Fibroblast of skin of abdomen (primary cell): ENCODE results near the gene PTPRD.

ENCODE experiments used
- DNase-seq: peaks from one replicate; pipeline ENCODE4 v3.0.0-alpha.2; 2013

The PTPRD gene

GRCh38 chr9:8614926-8615440, 1997.8 kb downstream of the PTPRD start:
- no peak for DNase-seq

- no peak for DNase-seq
Observed at GRCh38 chr9:8613346-8613825, 1999.4 kb downstream of the PTPRD start.

GRCh38 chr9:8611153-8611552, 2001.6 kb downstream of the PTPRD start:
- no peak for DNase-seq

- DNase-seq, result no peak
Observed at GRCh38 chr9:8610256-8610655, 2002.5 kb downstream of the PTPRD start.

GRCh38 chr9:8605096-8605495, 2007.7 kb downstream of the PTPRD start:
- no peak for DNase-seq

GRCh38 chr9:8604201-8604600, 2008.6 kb downstream of the PTPRD start:
- no peak for DNase-seq

- no peak for DNase-seq
Observed at GRCh38 chr9:8600914-8601680, 2011.7 kb downstream of the PTPRD start.

GRCh38 chr9:8599937-8600336, 2012.9 kb downstream of the PTPRD start:
- no peak for DNase-seq

GRCh38 chr9:8589476-8589875, 2023.3 kb downstream of the PTPRD start:
- no peak for DNase-seq

GRCh38 chr9:8585036-8585435, 2027.8 kb downstream of the PTPRD start:
- DNase-seq, result no peak

- DNase-seq, result no peak
Observed at GRCh38 chr9:8579661-8580060, 2033.1 kb downstream of the PTPRD start.

- no peak for DNase-seq
Observed at GRCh38 chr9:8576741-8577140, 2036.1 kb downstream of the PTPRD start.

- DNase-seq, result no peak
Observed at GRCh38 chr9:8574846-8575245, 2038.0 kb downstream of the PTPRD start.

GRCh38 chr9:8572209-8572608, 2040.6 kb downstream of the PTPRD start:
- no peak for DNase-seq

GRCh38 chr9:8571643-8572042, 2041.2 kb downstream of the PTPRD start:
- no peak for DNase-seq

- no peak for DNase-seq
Observed at GRCh38 chr9:8570776-8571175, 2042.0 kb downstream of the PTPRD start.

GRCh38 chr9:8569823-8570222, 2043.0 kb downstream of the PTPRD start:
- no peak for DNase-seq

GRCh38 chr9:8567963-8568579, 2044.7 kb downstream of the PTPRD start:
- no peak for DNase-seq

GRCh38 chr9:8564960-8565359, 2047.8 kb downstream of the PTPRD start:
- DNase-seq, result peak; percentile 5

GRCh38 chr9:8560560-8561525, 2052.0 kb downstream of the PTPRD start:
- DNase-seq, result no peak

GRCh38 chr9:8558176-8558575, 2054.6 kb downstream of the PTPRD start:
- DNase-seq, result peak; percentile 52

GRCh38 chr9:8555762-8556500, 2056.9 kb downstream of the PTPRD start:
- peak; percentile 10 for DNase-seq
